Fibroblast of villous mesenchyme (primary cell): ENCODE measurements around the gene RBP2. TPM values are rescaled to one million over a fixed set of nuclear protein-coding genes. Genes with fewer than 3 reads are reported as not detected.
A peak's percentile ranks its signal among the peaks of the same experiment; 100 is the strongest.

ENCODE experiments used
- DNase-seq: peaks from one replicate; pipeline ENCODE4 v3.0.0-alpha.2; 2010; ENCODE audit warnings: low read depth
- H3K4me3 ChIP-seq: 2 replicates; pipeline ENCODE4 v1.5.1; 2011; ENCODE audit warnings: low read depth, mild to moderate bottlenecking, low read length
- CTCF ChIP-seq: IDR thresholded peaks from 2 replicates; pipeline ENCODE4 v1.5.1; 2012; ENCODE audit warnings: low read depth, mild to moderate bottlenecking, low read length; ENCODE audit not compliant: insufficient read depth
- total RNA-seq: library from RNA; depleted of rRNA; stranded (reverse); fragments of >200 nt; gene quantifications from 2 replicates; pipeline ENCODE4 v1.2.3, GENCODE V29; 2012

RBP2 gene
- total RNA-seq, 1 donor = not detected

- no peak for TF ChIP-seq CTCF
- no peak for DNase-seq
- H3K4me3 ChIP-seq = no peak overlapping the region
Observed at GRCh38 chr3:139521144-139521543, 44.8 kb upstream of the RBP2 start.

- peak; percentile 24 for TF ChIP-seq CTCF
- no peak overlapping the region for H3K4me3 ChIP-seq
- peak; percentile 44 for DNase-seq
Observed at GRCh38 chr3:139519998-139520737, 43.9 kb upstream of the RBP2 start.

- no peak overlapping the region for H3K4me3 ChIP-seq
- TF ChIP-seq CTCF = no peak
- no peak for DNase-seq
Observed at GRCh38 chr3:139518926-139519842, 42.9 kb upstream of the RBP2 start.

GRCh38 chr3:139518306-139518705 lies 42.0 kb upstream of the RBP2 start:
- H3K4me3 ChIP-seq = no peak overlapping the region
- TF ChIP-seq CTCF = no peak
- no peak for DNase-seq

- H3K4me3 ChIP-seq = no peak overlapping the region
- DNase-seq = no peak
- TF ChIP-seq CTCF = no peak
Observed at GRCh38 chr3:139517321-139518065, 41.2 kb upstream of the RBP2 start.

- DNase-seq = no peak
- H3K4me3 ChIP-seq = no peak overlapping the region
- no peak for TF ChIP-seq CTCF
Observed at GRCh38 chr3:139514741-139515140, 38.4 kb upstream of the RBP2 start.
